Esophagus squamous epithelium (tissue), 5 donors: Measurements from ENCODE around the gene ECPAS. TPM values are rescaled to one million over a fixed set of nuclear protein-coding genes. Genes with fewer than 3 reads are reported as not detected.
"Not testable (repeated sequence)": the region's sequence is repeated elsewhere in the genome, so short reads cannot be mapped to it uniquely, and the experiment has no call there.

Experiments
- DNase-seq: peaks from one replicate; lab custom pipeline; 2025; lab: John Stamatoyannopoulos, UW
- H3K27ac ChIP-seq, 4 donors: fragments of 200-600 bp; sonication (generic); one replicate each; pipeline ENCODE4 v1.5.1; 2016 to 2019; ENCODE audit warnings: mild to moderate bottlenecking in 1 of 4
- H3K27me3 ChIP-seq, 4 donors: fragments of 200-600 bp; sonication (generic); 1 replicate in 3 of 4; 2 replicates in 1 of 4; pipeline versions ENCODE4 v1.5.1 to v1.6.0; 2017 to 2021; ENCODE audit warnings: antibody characterized with exemption in 1 of 4
- H3K36me3 ChIP-seq, 3 donors: fragments of 200-600 bp; sonication (generic); one replicate each; pipeline ENCODE4 v1.5.1; 2016 to 2019
- H3K4me1 ChIP-seq, 3 donors: fragments of 200-600 bp; sonication (generic); one replicate each; pipeline ENCODE4 v1.5.1; 2017 to 2019
- H3K4me3 ChIP-seq, 4 donors: fragments of 200-600 bp; sonication (generic); 1 replicate in 3 of 4; 2 replicates in 1 of 4; pipeline ENCODE4 v1.5.1; 2016 to 2019; ENCODE audit warnings: mild to moderate bottlenecking in 2 of 4, moderate library complexity in 1 of 4
- H3K9me3 ChIP-seq, 3 donors: fragments of 200-600 bp; sonication (generic); one replicate each; pipeline ENCODE4 v1.5.1; 2016 to 2019
- CTCF ChIP-seq, 6 experiments: fragments of 450-650 bp in 4 of 6; fragments of 200-600 bp in 2 of 6; sonication (generic) in 2 of 6; IDR thresholded peaks; one replicate each; pipeline ENCODE4 v1.5.1; 2016 to 2019; ENCODE audit warnings: antibody characterized with exemption in 6 of 6, mild to moderate bottlenecking in 4 of 6, moderate library complexity in 4 of 6
- POLR2A ChIP-seq, 4 donors: fragments of 450-650 bp; IDR thresholded peaks; one replicate each; pipeline ENCODE4 v1.6.1; 2017; ENCODE audit warnings: antibody characterized with exemption in 4 of 4, mild to moderate bottlenecking in 4 of 4, moderate library complexity in 3 of 4
- WGBS, 2 donors: methylation state at CpG; one replicate each; pipeline ENCODE4 v1.1.5; 2018; 5-methylcytosine and 5-hydroxymethylcytosine counted together
- intact Hi-C: fragments of 100-400 bp; cut with DNase I; formaldehyde crosslinking; loops from one replicate; pipeline ENCODE4 v1.15.0; 2022
- total RNA-seq, 4 donors: library from RNA; depleted of rRNA; stranded (reverse); fragments of >200 nt; gene quantifications; one replicate each; pipeline ENCODE4 v1.1.0, GENCODE V29; 2016
- donor health status: DM: yes; HTN: yes; CAD: no.

Gene ECPAS
- total RNA-seq, 4 donors from 2014 or later = 35.6 to 76.9 (median 47.4) TPM

- intact Hi-C loops = no loop called here
- WGBS, 2 donors = 56 to 84% methylated on average over 6 of the region's 6 CpGs
- H3K27ac ChIP-seq = no peak overlapping the region
- no peaks in the 10 kb centered on the region for H3K27me3 ChIP-seq
- no peak overlapping the region for H3K4me3 ChIP-seq
- TF ChIP-seq CTCF (IDR thresholded peaks at IDR 0.05) (no peak), POLR2A (IDR thresholded peaks at IDR 0.05) (no peak)
- no peaks in the 10 kb centered on the region for H3K4me1 ChIP-seq
- peaks cover 15 to 100% (median 33%) of the 10 kb centered on the region in 3 donors for H3K36me3 ChIP-seq
- H3K9me3 ChIP-seq = no peaks in the 10 kb centered on the region
- DNase-seq = no peak
Measured at GRCh38 chr9:111411266-111411665, 72.9 kb downstream of the ECPAS start.

- Histone ChIP-seq H3K36me3 (peaks cover 11 to 100% (median 29%) of the 10 kb centered on the region in 3 donors), H3K4me1 (no peaks in the 10 kb centered on the region), H3K4me3 (no peak overlapping the region), H3K27ac (no peak overlapping the region), H3K9me3 (peaks cover 0 to 9% (median 0%) of the 10 kb centered on the region in 3 donors), H3K27me3 (no peaks in the 10 kb centered on the region)
- intact Hi-C loops = no loop called here
- TF ChIP-seq POLR2A (IDR thresholded peaks at IDR 0.05) = no peak
- no peak for TF ChIP-seq CTCF (IDR thresholded peaks at IDR 0.05)
- 85 to 90% methylated on average over 3 of the region's 3 CpGs for WGBS, 2 donors
- DNase-seq = no peak
Measured at GRCh38 chr9:111407813-111408212, 76.4 kb downstream of the ECPAS start.

GRCh38 chr9:111405701-111406100 lies 78.5 kb downstream of the ECPAS start:
- DNase-seq = no peak
- intact Hi-C loops = no loop called here
- H3K9me3 ChIP-seq = peaks cover 0 to 20% (median 10%) of the 10 kb centered on the region in 3 donors
- H3K36me3 ChIP-seq = peaks cover 4 to 100% (median 34%) of the 10 kb centered on the region in 3 donors
- H3K4me1 ChIP-seq = no peaks in the 10 kb centered on the region
- TF ChIP-seq CTCF (IDR thresholded peaks at IDR 0.05) = no peak
- TF ChIP-seq POLR2A (IDR thresholded peaks at IDR 0.05) = no peak
- H3K27me3 ChIP-seq = no peaks in the 10 kb centered on the region
- H3K4me3 ChIP-seq = no peak overlapping the region
- no peak overlapping the region for H3K27ac ChIP-seq

GRCh38 chr9:111401486-111401885 lies 82.7 kb downstream of the ECPAS start:
- H3K4me1 ChIP-seq, DNase-seq, H3K27me3 ChIP-seq, intact Hi-C loops, H3K27ac ChIP-seq, H3K4me3 ChIP-seq: not testable (repeated sequence)
- Histone ChIP-seq H3K9me3 (peaks cover 0 to 27% (median 10%) of the 10 kb centered on the region in 3 donors), H3K36me3 (peaks cover 0 to 100% (median 18%) of the 10 kb centered on the region in 3 donors)
- 94 to 99% methylated on average over 5 of the region's 5 CpGs for WGBS, 2 donors

- Histone ChIP-seq H3K9me3 (peaks cover 0 to 26% (median 10%) of the 10 kb centered on the region in 3 donors), H3K4me1 (no peaks in the 10 kb centered on the region), H3K4me3 (no peak overlapping the region), H3K27me3 (no peaks in the 10 kb centered on the region), H3K36me3 (peaks cover 0 to 100% (median 19%) of the 10 kb centered on the region in 3 donors), H3K27ac (no peak overlapping the region)
- DNase-seq = no peak
- TF ChIP-seq CTCF (IDR thresholded peaks at IDR 0.05) (no peak), POLR2A (IDR thresholded peaks at IDR 0.05) (no peak)
- intact Hi-C loops = no loop called here
Measured at GRCh38 chr9:111400564-111400898, 83.7 kb downstream of the ECPAS start.
